ENCODE results near the gene LYZL6.

LYZL6 gene

GRCh38 chr17:35984140-35984539 lies 40.6 kb upstream of the LYZL6 start:
- Histone ChIP-seq H3K79me1 (ENCODE audit: low read length) (no peaks in the 10 kb centered on the region), H3K4me1 (ENCODE audit: control insufficient read depth in 1 of 2, insufficient read depth in 2 of 2, low read length in 2 of 2) (no peaks in the 10 kb centered on the region), H2BK120ac (ENCODE audit: insufficient read depth, low read length, poor library complexity) (no peak overlapping the region), H3K9me3 (ENCODE audit: insufficient read depth, low read depth, low read length) (peaks cover 2% of the 10 kb centered on the region), H3K4me2 (ENCODE audit: low read length) (no peak overlapping the region), H2AK5ac (ENCODE audit: low read length) (no peak overlapping the region), H2AFZ (ENCODE audit: insufficient read depth, low read length, poor library complexity) (no peak overlapping the region), H2BK12ac (ENCODE audit: low read length) (no peak overlapping the region), H2BK5ac (ENCODE audit: low read depth, low read length, poor library complexity) (no peak overlapping the region), H3K4me3 (ENCODE audit: low read depth, low read length) (no peak overlapping the region), H3K27me3 (ENCODE audit: insufficient read depth, low read length) (no peaks in the 10 kb centered on the region), H3K4ac (ENCODE audit: low read depth, low read length) (no peak overlapping the region), H3K14ac (ENCODE audit: low read length) (no peak overlapping the region), H4K12ac (ENCODE audit: low read depth, low read length) (no peak overlapping the region), H3K36me3 (ENCODE audit: control insufficient read depth in 1 of 2, insufficient read depth in 2 of 2, low read length in 2 of 2) (no peaks in the 10 kb centered on the region), H3K27ac (ENCODE audit: low read depth, low read length) (no peak overlapping the region), H3K18ac (ENCODE audit: low read length) (no peak overlapping the region), H3K23ac (ENCODE audit: low read length) (no peak overlapping the region), H4K91ac (ENCODE audit: low read depth, low read length) (no peak overlapping the region), H4K8ac (ENCODE audit: low read depth, low read length) (no peak overlapping the region), H3K9ac (ENCODE audit: low read length) (no peak overlapping the region), H3K79me2 (ENCODE audit: control insufficient read depth, insufficient read depth, low read length, poor library complexity) (no peaks in the 10 kb centered on the region)
- no CpG with 5 or more reads among the region's 6 CpGs for WGBS (ENCODE audit: extremely low coverage, insufficient coverage, insufficient read length)
- no peak for DNase-seq

- H2BK12ac ChIP-seq (ENCODE audit: low read length) = no peak overlapping the region
- H4K12ac ChIP-seq (ENCODE audit: low read depth, low read length) = no peak overlapping the region
- H3K23ac ChIP-seq (ENCODE audit: low read length) = no peak overlapping the region
- H3K14ac ChIP-seq (ENCODE audit: low read length) = no peak overlapping the region
- WGBS (ENCODE audit: extremely low coverage, insufficient coverage, insufficient read length) = no CpG with 5 or more reads among the region's 3 CpGs
- H3K4me1 ChIP-seq (ENCODE audit: control insufficient read depth in 1 of 2, insufficient read depth in 2 of 2, low read length in 2 of 2) = no peaks in the 10 kb centered on the region
- no peaks in the 10 kb centered on the region for H3K27me3 ChIP-seq (ENCODE audit: insufficient read depth, low read length)
- H4K91ac ChIP-seq (ENCODE audit: low read depth, low read length) = no peak overlapping the region
- DNase-seq = no peak
- no peak overlapping the region for H3K9ac ChIP-seq (ENCODE audit: low read length)
- no peak overlapping the region for H4K8ac ChIP-seq (ENCODE audit: low read depth, low read length)
- H3K4me3 ChIP-seq (ENCODE audit: low read depth, low read length) = no peak overlapping the region
- H2AK5ac ChIP-seq (ENCODE audit: low read length) = no peak overlapping the region
- no peak overlapping the region for H3K18ac ChIP-seq (ENCODE audit: low read length)
- H3K36me3 ChIP-seq (ENCODE audit: control insufficient read depth in 1 of 2, insufficient read depth in 2 of 2, low read length in 2 of 2) = no peaks in the 10 kb centered on the region
- H3K79me1 ChIP-seq (ENCODE audit: low read length) = no peaks in the 10 kb centered on the region
- no peaks in the 10 kb centered on the region for H3K79me2 ChIP-seq (ENCODE audit: control insufficient read depth, insufficient read depth, low read length, poor library complexity)
- H3K4me2 ChIP-seq (ENCODE audit: low read length) = no peak overlapping the region
- H2BK5ac ChIP-seq (ENCODE audit: low read depth, low read length, poor library complexity) = no peak overlapping the region
- H3K9me3 ChIP-seq (ENCODE audit: insufficient read depth, low read depth, low read length) = peaks cover 2% of the 10 kb centered on the region
- no peak overlapping the region for H2AFZ ChIP-seq (ENCODE audit: insufficient read depth, low read length, poor library complexity)
- H2BK120ac ChIP-seq (ENCODE audit: insufficient read depth, low read length, poor library complexity) = no peak overlapping the region
- H3K27ac ChIP-seq (ENCODE audit: low read depth, low read length) = no peak overlapping the region
- no peak overlapping the region for H3K4ac ChIP-seq (ENCODE audit: low read depth, low read length)
Measured at GRCh38 chr17:35982409-35983191, 39.1 kb upstream of the LYZL6 start.

- Histone ChIP-seq H3K27me3 (ENCODE audit: insufficient read depth, low read length) (no peaks in the 10 kb centered on the region), H2BK5ac (ENCODE audit: low read depth, low read length, poor library complexity) (no peak overlapping the region), H4K12ac (ENCODE audit: low read depth, low read length) (no peak overlapping the region), H3K79me1 (ENCODE audit: low read length) (no peaks in the 10 kb centered on the region), H3K9ac (ENCODE audit: low read length) (no peak overlapping the region), H3K4ac (ENCODE audit: low read depth, low read length) (no peak overlapping the region), H3K14ac (ENCODE audit: low read length) (no peak overlapping the region), H2AK5ac (ENCODE audit: low read length) (no peak overlapping the region), H3K9me3 (ENCODE audit: insufficient read depth, low read depth, low read length) (peaks cover 2% of the 10 kb centered on the region), H4K91ac (ENCODE audit: low read depth, low read length) (no peak overlapping the region), H2BK12ac (ENCODE audit: low read length) (no peak overlapping the region), H3K23ac (ENCODE audit: low read length) (no peak overlapping the region), H3K79me2 (ENCODE audit: control insufficient read depth, insufficient read depth, low read length, poor library complexity) (no peaks in the 10 kb centered on the region), H3K27ac (ENCODE audit: low read depth, low read length) (no peak overlapping the region), H2AFZ (ENCODE audit: insufficient read depth, low read length, poor library complexity) (no peak overlapping the region), H3K4me3 (ENCODE audit: low read depth, low read length) (no peak overlapping the region), H3K36me3 (ENCODE audit: control insufficient read depth in 1 of 2, insufficient read depth in 2 of 2, low read length in 2 of 2) (no peaks in the 10 kb centered on the region), H4K8ac (ENCODE audit: low read depth, low read length) (no peak overlapping the region), H2BK120ac (ENCODE audit: insufficient read depth, low read length, poor library complexity) (no peak overlapping the region), H3K4me1 (ENCODE audit: control insufficient read depth in 1 of 2, insufficient read depth in 2 of 2, low read length in 2 of 2) (no peaks in the 10 kb centered on the region), H3K18ac (ENCODE audit: low read length) (no peak overlapping the region), H3K4me2 (ENCODE audit: low read length) (no peak overlapping the region)
- WGBS (ENCODE audit: extremely low coverage, insufficient coverage, insufficient read length) = no CpG with 5 or more reads among the region's 4 CpGs
- DNase-seq = no peak
Measured at GRCh38 chr17:35981908-35982330, 38.4 kb upstream of the LYZL6 start.

GRCh38 chr17:35981246-35981645 lies 37.7 kb upstream of the LYZL6 start, which contains the start of gene CCL16:
CCL16 (minus strand) TSS chr17:35981497; CDS start chr17:35981420, 77 bp downstream.
- DNase-seq = no peak
- no peaks in the 10 kb centered on the region for H3K79me2 ChIP-seq (ENCODE audit: control insufficient read depth, insufficient read depth, low read length, poor library complexity)
- no peak within 1 kb of the TSS for H4K12ac ChIP-seq (ENCODE audit: low read depth, low read length)
- H3K4me2 ChIP-seq (ENCODE audit: low read length) = no peak within 1 kb of the TSS
- WGBS (ENCODE audit: extremely low coverage, insufficient coverage, insufficient read length) = no CpG with 5 or more reads among the region's 12 CpGs
- H3K9ac ChIP-seq (ENCODE audit: low read length) = peak within 1 kb of the TSS; percentile 60
- no peak within 1 kb of the TSS for H3K18ac ChIP-seq (ENCODE audit: low read length)
- H4K91ac ChIP-seq (ENCODE audit: low read depth, low read length) = no peak within 1 kb of the TSS
- H3K27ac ChIP-seq (ENCODE audit: low read depth, low read length) = no peak within 1 kb of the TSS
- no peak within 1 kb of the TSS for H2AFZ ChIP-seq (ENCODE audit: insufficient read depth, low read length, poor library complexity)
- no peaks in the 10 kb centered on the region for H3K36me3 ChIP-seq (ENCODE audit: control insufficient read depth in 1 of 2, insufficient read depth in 2 of 2, low read length in 2 of 2)
- no peak within 1 kb of the TSS for H4K8ac ChIP-seq (ENCODE audit: low read depth, low read length)
- no peak within 1 kb of the TSS for H2BK5ac ChIP-seq (ENCODE audit: low read depth, low read length, poor library complexity)
- peaks cover 2% of the 10 kb centered on the region for H3K9me3 ChIP-seq (ENCODE audit: insufficient read depth, low read depth, low read length)
- H3K14ac ChIP-seq (ENCODE audit: low read length) = no peak within 1 kb of the TSS
- H2BK12ac ChIP-seq (ENCODE audit: low read length) = no peak within 1 kb of the TSS
- H3K79me1 ChIP-seq (ENCODE audit: low read length) = no peaks in the 10 kb centered on the region
- no peaks in the 10 kb centered on the region for H3K27me3 ChIP-seq (ENCODE audit: insufficient read depth, low read length)
- H3K4ac ChIP-seq (ENCODE audit: low read depth, low read length) = no peak within 1 kb of the TSS
- no peak within 1 kb of the TSS for H2BK120ac ChIP-seq (ENCODE audit: insufficient read depth, low read length, poor library complexity)
- no peak within 1 kb of the TSS for H3K4me3 ChIP-seq (ENCODE audit: low read depth, low read length)
- H3K23ac ChIP-seq (ENCODE audit: low read length) = no peak within 1 kb of the TSS
- H3K4me1 ChIP-seq (ENCODE audit: control insufficient read depth in 1 of 2, insufficient read depth in 2 of 2, low read length in 2 of 2) = no peaks in the 10 kb centered on the region
- no peak within 1 kb of the TSS for H2AK5ac ChIP-seq (ENCODE audit: low read length)

All from trophoblast cell (in vitro differentiated cells and primary cell).